HT1080 (cell line): ENCODE data around the gene UBE2J2. TPM values are rescaled to one million over a fixed set of nuclear protein-coding genes. Genes with fewer than 3 reads are reported as not detected.
"Not testable (repeated sequence)": the region's sequence is repeated elsewhere in the genome, so short reads cannot be mapped to it uniquely, and the experiment has no call there.

ENCODE experiments used
- DNase-seq: peaks from one replicate; pipeline ENCODE4 v3.0.0-alpha.2; 2015; ENCODE audit warnings: low read depth
- polyA plus RNA-seq, 2 experiments: library from polyadenylated mRNA; depleted of rRNA; stranded (reverse); fragments of >200 nt; gene quantifications; 2 replicates each; pipeline ENCODE4 v1.2.3, GENCODE V29; 2015
- total RNA-seq: library from RNA; depleted of rRNA; stranded (reverse); fragments of >200 nt; shearing (Covaris generic); gene quantifications from 2 replicates; pipeline ENCODE4 v1.2.3, GENCODE V29; 2014; rRNA removed

UBE2J2 gene
- total RNA-seq = 125 and 139 TPM in 2 replicates
- 74.7 and 83.5 TPM in 2 replicates for polyA plus RNA-seq (2015; cell fraction: cytosol; rRNA removed)
- polyA plus RNA-seq (2015; cell fraction: nucleus; rRNA removed) = 73.5 and 74.9 TPM in 2 replicates

DNA sequence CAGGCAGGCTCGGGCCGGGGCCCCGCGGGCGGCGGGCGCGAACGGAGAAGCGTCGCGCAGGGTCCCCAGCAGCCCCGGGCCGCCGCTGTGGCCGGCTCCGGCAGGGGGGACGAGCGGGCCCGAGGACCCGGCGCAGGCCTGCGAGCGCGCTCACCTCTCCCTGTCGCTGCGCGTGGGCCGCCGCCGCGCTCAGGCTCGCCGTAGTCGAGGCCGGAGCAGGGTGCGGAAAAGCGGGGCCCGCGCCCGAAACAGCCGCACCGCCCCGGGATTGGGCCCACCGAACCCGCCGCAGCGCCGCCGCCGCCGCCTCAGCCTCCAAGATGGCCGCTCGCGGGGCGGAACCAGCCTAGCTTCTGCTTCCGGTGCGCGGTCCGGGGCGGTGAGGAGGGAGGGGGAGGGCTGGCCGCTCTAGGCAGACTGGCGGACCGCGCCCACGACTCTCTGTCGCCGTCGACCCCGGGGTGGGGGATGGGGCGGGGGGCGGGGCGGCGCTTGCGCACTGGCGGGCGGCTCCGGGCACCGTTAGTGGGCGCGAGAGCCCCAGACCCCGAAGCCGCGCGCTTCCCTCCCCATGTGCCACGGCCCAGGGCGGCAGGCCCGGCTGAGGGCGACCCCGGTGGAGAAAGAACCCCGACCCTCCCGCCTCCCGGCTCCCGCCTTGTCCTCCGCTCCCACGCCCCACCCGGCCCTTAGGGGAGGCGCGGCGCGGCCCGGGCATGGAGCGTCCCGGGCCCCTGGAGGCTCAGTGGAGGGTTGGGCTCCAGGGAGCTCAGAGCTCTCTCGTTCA is at the start of gene UBE2J2:
Gene UBE2J2 (minus strand): TSS at position 343 of the 787 bp plus-strand sequence. CDS start 5,862 bp downstream, outside the sequence.
- peak; percentile 67 for DNase-seq

DNA sequence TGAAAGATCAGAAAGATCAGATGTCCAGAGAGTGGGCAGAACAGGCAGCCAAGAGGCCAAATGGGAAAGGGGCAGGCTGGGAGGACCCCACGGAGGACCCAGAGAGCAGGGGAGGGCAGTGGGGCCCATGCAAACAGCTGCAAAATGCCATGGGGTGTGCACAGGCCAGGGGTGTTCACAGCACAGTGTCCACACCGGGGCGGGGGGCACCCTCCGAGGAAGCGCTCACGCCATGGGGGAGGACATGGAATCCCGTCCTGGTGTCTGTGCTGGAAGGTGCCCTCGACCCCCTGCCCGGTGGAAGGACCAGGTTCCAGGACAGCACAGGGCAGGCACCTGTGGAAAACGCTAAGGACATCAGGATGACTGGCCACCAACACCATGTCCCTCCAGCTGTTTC is 49.3 kb upstream of the UBE2J2 start:
- no peak for DNase-seq

DNA sequence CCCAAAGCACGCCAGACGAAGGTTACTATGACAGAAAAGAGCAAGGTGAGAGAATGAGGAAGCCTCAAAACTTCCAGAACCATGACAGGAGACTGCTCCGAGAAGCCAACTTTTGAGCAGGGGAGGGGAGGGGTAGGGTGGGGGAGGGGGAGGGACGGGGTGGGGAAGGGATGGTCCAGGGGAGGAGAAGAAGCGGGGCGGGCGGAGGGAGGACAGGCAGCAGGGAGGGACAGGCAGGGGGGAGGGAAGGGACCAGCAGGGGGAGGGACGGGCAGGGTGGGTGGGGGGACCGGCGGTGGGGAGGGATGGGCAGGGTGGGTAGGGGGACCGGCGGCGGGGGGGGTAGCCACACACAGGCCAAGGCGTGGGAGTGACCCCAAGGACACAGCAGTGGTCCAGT is 48.8 kb upstream of the UBE2J2 start:
- no peak for DNase-seq

DNA sequence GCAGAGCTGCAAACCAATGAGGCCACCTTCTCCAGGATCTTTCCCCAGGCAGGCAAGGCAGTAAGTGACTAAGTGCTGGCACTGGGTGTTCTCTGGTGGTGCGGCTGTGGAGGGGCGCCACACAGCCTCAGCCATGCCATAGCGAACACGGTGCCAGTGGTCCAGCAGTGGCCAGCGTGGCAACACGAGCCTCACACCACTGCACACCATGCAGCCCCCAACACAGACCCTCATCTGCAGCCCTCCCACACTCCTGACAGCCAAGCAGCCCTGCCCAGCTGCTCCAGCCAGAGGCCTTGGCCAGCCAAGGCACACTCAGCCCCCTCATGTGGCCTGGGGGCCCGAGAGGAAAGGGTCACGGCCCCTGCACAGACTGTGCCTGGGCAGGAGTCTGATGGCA is 47.8 kb upstream of the UBE2J2 start:
- no peak for DNase-seq

DNA sequence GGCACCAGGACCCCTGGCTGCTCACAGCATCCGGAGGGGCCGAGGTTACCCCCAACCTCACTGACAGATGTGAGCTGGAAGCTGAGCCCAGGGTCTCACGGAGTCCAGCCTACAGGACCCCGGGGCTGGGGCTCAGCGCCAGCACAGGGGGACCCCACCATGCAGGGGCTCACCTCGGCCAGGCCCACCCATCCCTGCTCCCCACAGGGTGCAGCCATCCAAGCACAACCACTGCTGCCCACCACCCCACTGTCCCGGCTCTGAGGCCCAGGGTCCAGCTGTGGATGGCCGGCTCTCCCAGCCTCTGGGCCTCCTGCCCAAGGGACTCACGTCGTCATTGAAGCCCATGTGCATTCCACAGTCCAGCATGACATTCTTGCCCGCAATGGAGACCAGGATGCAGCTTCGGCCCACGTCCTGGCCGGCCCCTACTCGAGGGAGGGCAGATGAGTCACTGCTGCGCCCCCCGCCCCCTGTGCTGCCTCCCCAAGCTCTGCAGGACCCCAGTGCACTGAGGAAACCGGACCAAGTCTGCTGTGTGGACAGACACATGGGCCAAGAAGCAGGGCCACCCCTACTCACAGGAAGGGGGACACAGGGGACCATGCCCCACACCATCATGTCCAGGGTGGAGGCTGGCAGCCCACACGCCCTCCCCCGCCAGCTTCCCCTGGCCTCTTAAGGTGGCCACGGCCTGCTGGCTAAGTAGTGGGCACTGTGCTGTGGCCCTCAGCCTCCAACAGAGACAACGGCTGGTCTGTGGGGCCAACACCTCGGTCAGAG is 47.2 kb upstream of the UBE2J2 start:
- no peak for DNase-seq

DNA sequence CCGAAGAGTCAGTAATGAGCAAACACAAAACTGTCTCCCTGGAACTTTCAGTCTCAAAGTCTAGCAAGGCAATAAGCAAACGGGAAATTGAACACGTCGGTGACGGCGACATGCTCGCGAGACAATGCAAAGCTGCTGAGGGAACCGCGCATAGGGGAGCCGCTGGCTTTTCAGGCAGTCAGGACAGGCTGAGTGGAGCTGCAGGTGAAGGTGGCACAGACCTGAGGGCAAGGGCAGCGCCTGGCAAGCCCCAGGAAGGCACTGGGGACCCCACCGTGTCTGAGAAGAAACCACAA is 45.9 kb upstream of the UBE2J2 start:
- no peak for DNase-seq

DNA sequence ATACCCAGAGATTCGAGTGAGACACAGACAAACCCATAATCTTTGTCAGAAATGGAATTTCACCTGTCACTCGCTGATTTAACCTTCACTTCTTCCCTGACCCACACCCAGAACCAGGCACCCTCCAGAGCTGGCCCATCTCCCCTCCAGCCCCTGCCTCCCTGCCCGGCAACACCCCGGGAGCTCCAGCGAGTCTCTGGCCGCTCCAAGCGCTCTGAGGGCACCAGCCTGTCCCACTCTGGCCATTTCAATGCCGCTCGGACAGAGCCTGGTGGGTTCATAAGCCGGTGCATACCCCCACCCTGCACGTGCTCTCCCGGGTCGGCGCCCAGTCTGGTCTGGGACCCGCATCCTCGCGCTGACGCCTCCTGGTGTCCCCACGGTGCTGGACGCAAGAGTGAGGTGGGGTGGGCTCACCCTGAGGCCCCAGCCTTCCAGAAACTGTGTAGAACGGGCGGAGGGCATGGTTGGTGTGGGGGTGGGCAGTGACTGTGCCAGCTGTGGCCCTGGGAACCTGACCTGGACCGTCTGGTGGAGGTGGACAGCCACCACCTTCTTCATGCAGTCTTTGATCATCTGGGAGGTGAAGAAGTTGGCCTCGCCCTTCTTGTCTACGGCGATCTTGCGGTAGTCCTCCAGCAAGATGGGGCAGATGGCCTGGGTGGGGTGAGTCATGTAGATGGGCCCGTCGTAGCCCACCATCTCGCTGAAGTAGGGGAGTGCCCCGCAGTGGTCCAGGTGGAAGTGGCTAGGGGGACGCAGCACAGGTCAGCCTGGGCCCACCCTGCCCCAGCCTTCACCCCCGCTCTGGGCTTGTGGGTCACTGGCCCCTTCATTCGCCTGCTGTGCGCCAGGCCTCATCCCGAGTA is 45.4 kb upstream of the UBE2J2 start:
- DNase-seq = no peak

DNA sequence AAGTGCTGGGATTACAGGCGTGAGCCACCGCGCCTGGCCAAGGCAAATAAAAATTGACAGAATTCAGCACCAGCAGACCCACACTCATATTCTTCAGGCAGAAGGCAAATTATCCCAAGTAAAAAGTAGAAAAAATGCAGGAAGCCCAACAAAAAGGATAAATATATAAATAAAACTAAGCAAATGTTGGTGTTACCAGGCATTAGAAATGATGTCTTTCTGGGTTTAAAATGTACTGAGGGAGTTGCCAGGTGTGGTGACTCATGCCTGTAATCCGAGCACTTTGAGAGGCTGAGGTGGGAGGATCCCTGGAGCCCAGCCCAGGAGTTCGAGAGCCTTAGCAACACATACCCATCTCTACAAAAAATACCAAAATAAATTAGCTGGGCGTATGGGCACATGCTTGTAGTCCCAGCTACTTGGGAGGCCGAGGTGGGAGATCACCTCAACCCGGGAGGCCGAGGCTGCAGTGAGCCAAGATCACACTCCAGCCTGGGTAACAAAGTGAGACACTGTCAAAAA is 44.5 kb upstream of the UBE2J2 start:
- DNase-seq = peak; percentile 95

DNA sequence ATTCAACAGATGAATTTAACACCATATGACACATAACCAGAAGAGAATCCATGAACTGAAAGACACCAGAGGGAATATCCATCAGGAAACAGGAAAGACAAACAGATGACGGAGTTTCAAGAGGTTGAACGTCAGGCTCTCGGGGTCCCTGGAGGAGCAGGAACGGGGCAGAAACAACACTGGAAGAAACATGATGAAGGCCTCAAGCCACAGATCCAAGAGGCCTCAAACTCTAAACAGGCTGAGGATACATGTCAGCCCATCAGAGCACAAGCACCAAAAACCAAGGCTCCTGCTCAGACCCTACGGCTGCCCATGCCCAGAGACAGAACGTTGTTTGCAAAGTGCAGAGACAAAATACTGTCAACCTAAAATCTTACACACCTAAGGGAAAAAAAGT is 43.8 kb upstream of the UBE2J2 start:
- no peak for DNase-seq

DNA sequence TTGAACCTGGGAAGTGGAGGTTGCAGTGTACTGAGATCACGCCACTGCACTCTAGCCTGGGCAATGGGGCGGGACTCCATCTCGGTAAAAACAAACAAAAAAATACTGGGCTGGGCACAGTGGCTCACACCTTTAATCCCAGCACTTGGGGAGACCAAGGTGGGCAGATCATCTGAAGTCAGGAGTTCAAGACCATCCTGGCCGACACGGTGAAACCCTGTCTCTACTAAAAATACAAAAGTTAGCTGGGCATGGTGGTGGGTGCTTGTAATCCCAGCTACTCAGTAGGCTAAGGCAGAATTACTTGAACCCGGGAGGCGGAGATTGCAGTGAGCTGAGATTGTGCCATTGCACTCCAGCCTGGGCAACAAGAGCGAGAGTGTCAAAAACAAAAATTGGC is 42.5 kb upstream of the UBE2J2 start:
- DNase-seq = not testable (repeated sequence)

DNA sequence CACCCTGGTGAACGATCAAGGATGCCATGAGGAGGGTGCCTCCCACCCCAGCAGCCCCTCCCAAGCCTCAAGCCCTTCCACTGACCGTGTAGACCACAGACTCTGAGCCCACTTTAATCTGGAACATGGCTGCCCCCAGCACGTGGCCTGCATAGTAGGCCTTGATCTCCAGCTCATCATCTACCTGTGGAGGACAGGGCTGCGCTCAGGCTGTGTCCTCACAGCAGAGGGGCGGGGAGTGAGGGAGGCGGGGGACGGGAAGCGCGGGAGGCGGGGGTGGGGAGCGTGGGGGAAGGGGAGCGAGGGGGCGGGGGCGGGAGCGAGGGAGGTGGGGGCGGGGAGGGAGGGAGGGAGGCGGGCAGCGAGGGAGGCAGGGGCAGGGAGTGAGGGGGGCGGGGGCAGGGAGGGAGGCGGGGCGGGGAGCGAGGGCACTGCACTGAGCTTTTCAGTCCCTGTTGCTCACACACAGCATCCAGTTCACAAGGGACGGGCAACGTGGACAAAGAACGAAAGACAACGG is 41.8 kb upstream of the UBE2J2 start:
- DNase-seq = no peak

DNA sequence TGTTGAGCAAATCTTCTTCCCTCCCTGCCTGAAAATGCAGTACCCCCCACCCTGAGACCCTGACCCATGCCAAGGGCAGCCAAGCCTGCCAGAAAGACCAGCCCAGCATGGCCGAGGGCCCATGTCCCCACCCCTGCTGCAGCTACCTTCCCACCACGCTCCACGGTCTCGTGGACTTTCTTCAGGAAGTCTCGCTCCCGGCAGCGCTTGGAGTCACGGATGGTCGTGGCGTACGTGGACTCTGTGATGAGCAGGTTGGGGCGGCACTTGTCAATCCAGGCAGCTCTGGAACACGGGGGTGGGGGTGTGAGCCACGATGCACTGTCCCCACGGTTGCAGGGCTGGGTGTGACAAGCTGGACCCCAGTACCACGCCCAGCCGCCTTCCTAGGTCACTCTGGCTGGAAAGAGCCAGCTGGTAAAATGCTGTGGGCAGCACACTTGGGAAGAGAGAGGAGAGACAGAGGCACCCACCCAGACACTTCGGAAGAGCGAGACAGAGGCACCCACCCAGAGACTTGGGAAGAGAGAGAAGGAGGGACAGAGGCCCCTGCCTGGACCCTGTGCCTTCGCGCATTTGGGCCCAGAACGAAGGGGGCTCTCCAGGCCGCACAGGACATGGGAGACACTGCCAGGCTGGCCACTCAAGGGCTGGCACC is 41.2 kb upstream of the UBE2J2 start:
- no peak for DNase-seq

DNA sequence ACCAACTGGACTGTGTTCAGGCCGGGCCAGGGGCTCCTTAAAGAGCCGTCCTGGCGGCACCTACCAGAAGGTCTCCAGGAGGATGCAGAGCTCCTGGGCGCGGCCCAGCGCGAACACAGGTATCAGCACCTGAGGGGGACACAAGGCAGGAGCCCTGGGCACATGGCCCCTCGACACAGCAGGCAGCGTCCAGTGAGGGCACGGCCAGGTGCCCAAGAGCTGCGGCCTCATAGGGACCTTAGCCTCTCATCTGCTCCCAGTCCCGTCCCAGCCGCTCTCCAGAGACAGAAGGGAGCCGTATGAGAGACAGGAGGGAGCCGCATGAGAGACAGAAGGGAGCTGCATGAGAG is 40.6 kb upstream of the UBE2J2 start:
- DNase-seq = no peak

DNA sequence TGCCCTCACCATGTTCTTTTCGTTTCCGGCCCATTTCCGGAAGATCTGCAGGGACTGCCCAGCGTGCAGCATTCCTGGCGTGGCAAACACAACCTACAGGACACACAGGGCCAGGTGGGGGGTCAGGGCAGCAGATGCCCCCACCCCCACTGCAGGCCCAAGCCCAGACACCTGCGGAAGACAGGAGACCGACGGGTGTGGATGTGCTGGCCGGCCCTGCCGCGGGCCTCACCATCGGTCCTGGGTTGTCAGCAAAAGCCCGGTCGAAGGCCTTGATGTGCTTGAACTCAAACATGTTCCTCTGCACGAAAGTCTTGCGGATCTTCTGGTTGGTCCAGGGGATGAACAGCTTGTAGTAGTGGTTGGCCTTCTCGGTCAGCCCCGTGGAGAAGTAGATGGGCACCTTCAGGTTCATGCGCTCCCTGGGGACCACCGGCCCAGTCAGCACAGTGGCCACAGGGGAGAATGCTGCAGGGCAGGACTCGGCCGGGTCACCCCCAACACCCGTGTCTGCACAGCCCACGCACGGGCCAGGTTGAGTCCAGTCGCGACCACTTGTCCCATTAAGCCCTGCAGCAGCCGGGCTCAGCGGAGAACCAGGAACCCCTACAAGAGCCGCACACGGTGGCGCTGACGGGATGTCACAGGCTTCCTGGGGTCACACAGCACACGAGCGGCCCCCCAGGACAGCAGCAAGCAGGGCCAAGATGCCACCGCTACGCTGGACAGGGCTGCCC is 40.0 kb upstream of the UBE2J2 start:
- no peak for DNase-seq

DNA sequence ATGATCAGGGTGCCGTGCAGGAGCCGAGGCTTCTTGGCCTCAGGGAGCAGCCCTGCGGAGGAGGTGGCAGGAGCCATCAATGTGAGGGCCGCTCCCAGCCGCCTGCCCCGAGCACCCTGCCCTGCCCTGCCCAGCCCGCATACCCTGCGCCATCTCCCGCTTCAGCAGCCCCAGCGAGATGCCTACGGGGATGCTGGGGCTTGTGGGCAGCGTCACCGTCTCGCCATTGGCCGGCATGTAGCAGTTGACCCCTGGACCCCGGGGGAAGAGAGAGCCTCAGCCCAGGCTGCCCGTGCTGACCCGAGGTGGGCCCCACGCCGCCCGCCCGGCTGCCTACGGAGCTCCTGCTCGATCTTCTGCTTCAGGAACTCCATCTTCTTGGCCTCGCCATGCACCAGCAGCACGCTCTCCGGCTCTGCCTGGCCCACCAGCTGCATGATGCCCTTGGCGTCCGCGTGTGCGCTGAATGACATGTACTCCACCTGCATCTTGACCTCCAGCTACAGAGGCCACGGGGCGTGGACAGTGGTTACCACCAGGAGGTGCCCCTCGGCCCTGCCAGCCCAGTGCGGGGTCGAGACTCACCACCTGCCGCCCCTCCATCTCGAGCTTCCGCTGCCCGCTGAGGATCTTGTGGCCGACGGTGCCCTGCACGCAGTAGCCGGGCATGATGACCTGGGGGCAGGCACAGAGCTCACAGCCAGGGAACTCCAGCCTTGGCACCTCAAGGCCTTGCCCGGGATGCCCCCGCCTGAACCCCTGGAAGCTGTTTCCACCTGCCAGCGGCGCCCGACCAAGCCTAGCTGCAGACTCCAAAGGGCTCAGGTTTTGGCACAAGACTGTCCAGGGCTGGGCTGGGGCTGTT is 39.0 kb upstream of the UBE2J2 start:
- DNase-seq = no peak

DNA sequence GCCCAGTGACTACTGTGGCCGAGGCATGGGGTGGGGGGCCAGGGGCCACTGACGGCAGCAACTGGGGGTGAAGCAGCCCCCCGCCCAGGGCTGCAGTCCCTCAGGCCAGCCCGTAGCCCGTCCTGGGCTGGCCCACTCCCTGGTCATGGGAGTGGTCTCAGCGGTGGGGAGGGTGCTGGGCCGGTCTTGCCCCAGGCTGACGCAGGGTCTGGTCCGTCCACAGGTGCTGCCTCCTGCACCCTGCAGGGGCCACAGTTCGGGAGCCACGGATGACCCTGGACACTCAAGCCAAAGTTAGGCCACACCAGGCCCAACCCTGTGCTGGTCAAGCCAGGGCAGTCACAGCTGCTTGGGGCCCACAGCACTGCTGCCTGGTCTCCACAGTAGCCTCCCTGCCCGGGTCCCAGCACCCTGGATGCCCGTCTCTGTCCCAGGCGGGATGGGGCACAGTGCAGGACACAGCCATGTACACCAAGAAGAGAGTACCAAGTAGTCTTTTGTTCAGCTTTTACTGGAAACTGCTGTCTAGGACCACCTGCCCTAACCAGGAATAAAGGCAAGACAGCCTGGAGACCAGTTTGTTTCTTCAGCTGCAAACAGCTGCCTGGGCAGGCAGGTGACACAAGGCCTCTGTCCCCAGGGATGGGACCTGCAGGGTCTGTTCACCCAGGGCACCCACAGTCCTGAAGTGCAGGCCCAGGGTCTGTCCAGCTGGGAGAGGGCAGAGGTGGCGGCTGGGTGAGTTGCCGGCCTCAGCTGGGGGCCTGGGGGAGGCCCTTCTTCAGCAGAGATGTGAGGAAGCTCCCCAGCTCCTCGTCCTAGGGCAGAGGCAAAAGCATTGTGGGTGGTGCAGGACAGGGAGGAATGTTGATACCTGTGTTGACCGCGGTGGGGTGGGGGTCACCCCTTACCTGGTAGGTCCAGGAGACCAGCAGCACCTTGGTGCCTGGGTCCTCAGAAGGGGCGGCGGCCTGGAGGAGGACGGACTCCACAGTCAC is 37.8 kb upstream of the UBE2J2 start:
- no peak for DNase-seq

DNA sequence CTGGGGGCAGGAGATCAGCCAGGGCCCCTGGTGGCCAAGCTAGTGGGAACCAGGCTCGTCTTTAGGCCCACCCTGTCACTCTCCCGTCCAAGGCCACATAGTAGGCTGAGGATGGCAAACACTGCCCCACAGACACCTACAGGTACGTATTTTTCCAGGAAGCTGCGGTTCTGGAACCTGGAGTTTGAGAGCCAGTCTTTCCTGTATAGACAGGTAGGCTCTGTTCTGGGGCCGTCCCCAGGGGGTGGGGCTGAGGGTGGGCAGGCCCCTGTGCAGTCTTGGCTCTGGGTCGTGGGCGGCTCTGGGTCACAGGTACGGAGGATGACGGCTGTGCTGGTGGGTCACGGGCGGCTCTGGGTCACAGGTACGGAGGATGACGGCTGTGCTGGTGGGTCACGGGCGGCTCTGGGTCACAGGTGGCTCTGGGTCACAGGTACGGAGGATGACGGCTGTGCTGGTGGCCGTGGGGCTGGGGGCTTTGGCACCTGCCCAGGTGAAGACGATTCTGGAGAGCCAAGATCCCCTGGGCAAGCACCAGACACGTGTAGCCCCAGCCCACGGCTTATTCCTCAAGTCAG is 36.9 kb upstream of the UBE2J2 start:
- DNase-seq = no peak

DNA sequence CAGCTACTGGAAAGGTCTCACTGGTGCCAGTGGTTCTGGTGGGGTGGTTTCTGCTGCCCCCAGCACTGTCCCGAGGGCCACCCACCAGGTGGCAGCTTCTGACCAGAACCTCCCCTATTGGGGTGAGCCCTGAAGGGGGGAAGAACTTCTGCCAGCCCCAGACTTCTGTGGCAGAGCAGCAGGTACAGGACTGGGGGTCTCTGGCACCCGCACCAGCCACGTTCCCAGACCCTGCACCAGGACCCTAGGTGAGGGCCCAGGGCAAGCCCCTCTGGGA is 36.4 kb upstream of the UBE2J2 start:
- DNase-seq = no peak
